Ovary (tissue), 3 donors: Measurements from ENCODE around the gene RPN2.

Source experiments
- EP300 ChIP-seq: sonication (generic); formaldehyde crosslinking; IDR thresholded peaks from one replicate; pipeline ENCODE4 v1.6.1; 2017; ENCODE audit warnings: antibody characterized with exemption
- TF ChIP-seq, protein P1 (sequence below), 3 donors: fragments of 450-650 bp in 2 of 3; fragments of 200-600 bp in 1 of 3; IDR thresholded peaks; one replicate each; pipeline versions ENCODE4 v1.5.1 to v1.8.0; 2016 to 2022; ENCODE audit warnings: antibody characterized with exemption in 3 of 3, mild to moderate bottlenecking in 1 of 3
- donor health status: DM: no; HTN: no; CAD: no.

- TF ChIP-seq, protein P1, sequence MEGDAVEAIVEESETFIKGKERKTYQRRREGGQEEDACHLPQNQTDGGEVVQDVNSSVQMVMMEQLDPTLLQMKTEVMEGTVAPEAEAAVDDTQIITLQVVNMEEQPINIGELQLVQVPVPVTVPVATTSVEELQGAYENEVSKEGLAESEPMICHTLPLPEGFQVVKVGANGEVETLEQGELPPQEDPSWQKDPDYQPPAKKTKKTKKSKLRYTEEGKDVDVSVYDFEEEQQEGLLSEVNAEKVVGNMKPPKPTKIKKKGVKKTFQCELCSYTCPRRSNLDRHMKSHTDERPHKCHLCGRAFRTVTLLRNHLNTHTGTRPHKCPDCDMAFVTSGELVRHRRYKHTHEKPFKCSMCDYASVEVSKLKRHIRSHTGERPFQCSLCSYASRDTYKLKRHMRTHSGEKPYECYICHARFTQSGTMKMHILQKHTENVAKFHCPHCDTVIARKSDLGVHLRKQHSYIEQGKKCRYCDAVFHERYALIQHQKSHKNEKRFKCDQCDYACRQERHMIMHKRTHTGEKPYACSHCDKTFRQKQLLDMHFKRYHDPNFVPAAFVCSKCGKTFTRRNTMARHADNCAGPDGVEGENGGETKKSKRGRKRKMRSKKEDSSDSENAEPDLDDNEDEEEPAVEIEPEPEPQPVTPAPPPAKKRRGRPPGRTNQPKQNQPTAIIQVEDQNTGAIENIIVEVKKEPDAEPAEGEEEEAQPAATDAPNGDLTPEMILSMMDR (IDR thresholded peaks at IDR 0.05), result no peak
- no peak for TF ChIP-seq EP300
Observed at GRCh38 chr20:37251825-37252477, 72.8 kb downstream of the RPN2 start.
